PC-9 (cell line): ENCODE data around the gene SCGB1D2.

Source experiments
- CTCF ChIP-seq: fragments of 200-600 bp; sonication (generic); conservative IDR thresholded peaks from 2 replicates; pipeline ENCODE4 v1.6.1; 2017; ENCODE audit warnings: mixed run types, antibody characterized with exemption, mild to moderate bottlenecking, moderate library complexity
- EZH2 ChIP-seq: fragments of 200-600 bp; sonication (generic); IDR thresholded peaks from 2 replicates; pipeline ENCODE4 v1.8.0; 2017; ENCODE audit warnings: antibody characterized with exemption, low read depth

GRCh38 chr11:62221498-62221897 lies 20.5 kb upstream of the SCGB1D2 start:
- no peak for TF ChIP-seq CTCF
- no peak for TF ChIP-seq EZH2
